Measurements from ENCODE around the gene DBF4B. TPM values are rescaled to one million over a fixed set of nuclear protein-coding genes. Genes with fewer than 3 reads are reported as not detected.
A peak's percentile ranks its signal among the peaks of the same experiment; 100 is the strongest.

Gene DBF4B
- total RNA-seq, 1 donor from 2014 or later, result 16.4 TPM

DNA sequence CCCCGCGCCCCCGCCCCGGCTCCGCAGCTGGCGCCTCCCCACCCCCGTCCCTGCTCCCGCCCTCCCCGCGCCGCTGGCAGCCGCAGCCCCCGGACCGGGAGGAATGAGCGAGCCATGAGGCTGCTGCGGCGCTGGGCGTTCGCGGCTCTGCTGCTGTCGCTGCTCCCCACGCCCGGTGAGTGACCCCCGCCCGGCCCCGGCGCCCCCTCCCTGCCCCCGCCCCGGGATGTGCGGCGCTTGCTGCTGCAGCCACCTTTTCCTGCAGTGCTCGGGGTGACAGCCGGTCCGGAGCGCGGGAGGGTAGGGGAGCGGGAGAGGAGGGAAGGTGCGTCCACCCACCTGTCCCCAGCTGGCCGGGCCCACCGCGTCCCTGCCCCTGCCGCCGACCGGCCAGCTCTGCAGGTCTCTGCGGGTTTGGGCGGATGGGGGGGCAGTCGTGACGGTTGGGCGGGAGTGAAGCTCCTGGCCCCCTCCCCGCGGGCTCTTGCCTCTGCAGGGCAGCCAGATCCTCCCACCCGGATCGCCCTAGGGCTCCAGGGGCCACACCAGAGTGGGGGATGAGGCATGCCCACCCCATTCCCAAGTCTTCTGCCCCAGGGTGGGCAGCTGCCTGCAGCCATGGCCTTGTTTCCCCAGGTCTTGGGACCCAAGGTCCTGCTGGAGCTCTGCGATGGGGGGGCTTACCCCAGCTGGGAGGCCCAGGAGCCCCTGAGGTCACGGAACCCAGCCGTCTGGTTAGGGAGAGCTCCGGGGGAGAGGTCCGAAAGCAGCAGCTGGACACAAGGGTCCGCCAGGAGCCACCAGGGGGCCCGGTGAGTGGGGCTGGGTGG is 50.8 kb downstream of the DBF4B start:
- Histone ChIP-seq H3K9ac (no peak overlapping the region), H3K4me3 (peak overlapping the region; percentile 68), H3K36me3 (no peaks in the 10 kb centered on the region), H3K9me3 (ENCODE audit: low read depth) (no peaks in the 10 kb centered on the region), H3K79me2 (ENCODE audit: low read depth) (no peaks in the 10 kb centered on the region), H3F3A (ENCODE audit: low read depth) (peaks cover 14% of the 10 kb centered on the region), H3K4me1 (peaks cover 17% of the 10 kb centered on the region), H3K27ac (no peak overlapping the region), H4K20me1 (ENCODE audit: low read depth) (no peaks in the 10 kb centered on the region), H3K27me3 (peaks cover 44% of the 10 kb centered on the region), H2AFZ (replicated peaks) (peak overlapping the region; percentile 76), H3K4me2 (peak overlapping the region; percentile 100)
- Mint-ChIP-seq H3K4me1 (no peaks in the 10 kb centered on the region), H3K9me3 (no peaks in the 10 kb centered on the region), H3K36me3 (no peaks in the 10 kb centered on the region), H3K27ac (no peak overlapping the region), H3K4me3 (no peak overlapping the region), H3K27me3 (ENCODE audit: insufficient read depth, low read depth) (peaks cover 10% of the 10 kb centered on the region)
- TF ChIP-seq CTCF (IDR thresholded peaks at IDR 0.05) (peak; percentile 33), EZH2 (IDR thresholded peaks at IDR 0.05) (no peak), EZH2phosphoT487 (IDR thresholded peaks at IDR 0.05) (no peak)
- DNase-seq (ENCODE audit: low spot score), result peak; percentile 25

DNA sequence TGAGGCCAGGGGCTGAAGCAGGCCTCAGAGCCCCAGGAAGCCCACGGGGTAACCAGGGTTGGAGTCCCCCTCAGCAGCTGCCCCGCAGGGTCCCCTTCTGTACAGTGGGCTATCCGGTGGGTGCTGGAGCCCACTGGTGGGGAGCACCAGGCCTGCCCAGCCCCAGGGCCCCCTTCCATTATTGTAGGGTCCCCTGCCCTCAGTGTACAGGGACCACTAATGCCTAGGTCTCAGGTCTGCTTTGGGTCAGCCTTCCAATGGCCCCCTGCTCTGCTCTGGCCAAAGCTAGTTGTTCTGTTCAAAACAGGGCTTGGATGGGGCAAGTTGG is 51.4 kb downstream of the DBF4B start:
- no peaks in the 10 kb centered on the region for H3K9me3 ChIP-seq (ENCODE audit: low read depth)
- H3K4me1 ChIP-seq, result peaks cover 17% of the 10 kb centered on the region
- no peak overlapping the region for H2AFZ ChIP-seq (replicated peaks)
- H3K9ac ChIP-seq, result no peak overlapping the region
- Mint-ChIP-seq H3K4me1 (no peaks in the 10 kb centered on the region), H3K36me3 (no peaks in the 10 kb centered on the region), H3K27ac (no peak overlapping the region), H3K27me3 (ENCODE audit: insufficient read depth, low read depth) (peaks cover 10% of the 10 kb centered on the region), H3K4me3 (peak overlapping the region; percentile 69), H3K9me3 (no peaks in the 10 kb centered on the region)
- TF ChIP-seq CTCF (IDR thresholded peaks at IDR 0.05) (no peak), EZH2 (IDR thresholded peaks at IDR 0.05) (no peak), EZH2phosphoT487 (IDR thresholded peaks at IDR 0.05) (no peak)
- no peaks in the 10 kb centered on the region for H3K79me2 ChIP-seq (ENCODE audit: low read depth)
- no peaks in the 10 kb centered on the region for H4K20me1 ChIP-seq (ENCODE audit: low read depth)
- H3K27ac ChIP-seq, result no peak overlapping the region
- H3K4me2 ChIP-seq, result peak overlapping the region; percentile 100
- no peaks in the 10 kb centered on the region for H3K36me3 ChIP-seq
- H3K4me3 ChIP-seq, result no peak overlapping the region
- no peak for DNase-seq (ENCODE audit: low spot score)
- peaks cover 14% of the 10 kb centered on the region for H3F3A ChIP-seq (ENCODE audit: low read depth)
- H3K27me3 ChIP-seq, result peaks cover 44% of the 10 kb centered on the region

- peaks cover 44% of the 10 kb centered on the region for H3K27me3 ChIP-seq
- no peaks in the 10 kb centered on the region for H3K9me3 ChIP-seq (ENCODE audit: low read depth)
- H3K27ac ChIP-seq, result no peak overlapping the region
- H3K4me2 ChIP-seq, result peak overlapping the region; percentile 100
- no peaks in the 10 kb centered on the region for H3K36me3 ChIP-seq
- peaks cover 17% of the 10 kb centered on the region for H3K4me1 ChIP-seq
- H3K27ac Mint-ChIP-seq, result peak overlapping the region; percentile 74
- H3K27me3 Mint-ChIP-seq (ENCODE audit: insufficient read depth, low read depth), result peaks cover 10% of the 10 kb centered on the region
- no peak for TF ChIP-seq CTCF (IDR thresholded peaks at IDR 0.05)
- no peak for TF ChIP-seq EZH2phosphoT487 (IDR thresholded peaks at IDR 0.05)
- no peak for TF ChIP-seq EZH2 (IDR thresholded peaks at IDR 0.05)
- H4K20me1 ChIP-seq (ENCODE audit: low read depth), result no peaks in the 10 kb centered on the region
- no peaks in the 10 kb centered on the region for H3K4me1 Mint-ChIP-seq
- no peak overlapping the region for H2AFZ ChIP-seq (replicated peaks)
- no peak for DNase-seq (ENCODE audit: low spot score)
- H3K4me3 Mint-ChIP-seq, result peak overlapping the region; percentile 69
- no peaks in the 10 kb centered on the region for H3K79me2 ChIP-seq (ENCODE audit: low read depth)
- peaks cover 15% of the 10 kb centered on the region for H3F3A ChIP-seq (ENCODE audit: low read depth)
- H3K9me3 Mint-ChIP-seq, result no peaks in the 10 kb centered on the region
- no peak overlapping the region for H3K4me3 ChIP-seq
- no peaks in the 10 kb centered on the region for H3K36me3 Mint-ChIP-seq
- H3K9ac ChIP-seq, result no peak overlapping the region
Measured at GRCh38 chr17:44760474-44761308, 52.2 kb downstream of the DBF4B start.

Measured in neural progenitor cell (in vitro differentiated cells).